ENCODE data around the gene ELP6.
"Not testable (repeated sequence)": the region's sequence is repeated elsewhere in the genome, so short reads cannot be mapped to it uniquely, and the experiment has no call there.

ELP6 gene

GRCh38 chr3:47464588-47464987, 48.9 kb downstream of the ELP6 start:
- Histone ChIP-seq H3K9me3 (ENCODE audit: insufficient read depth, low read length) (no peaks in the 10 kb centered on the region), H3K4me1 (ENCODE audit: low read length) (peaks cover 14% of the 10 kb centered on the region), H3K27me3 (ENCODE audit: low read depth, low read length) (no peaks in the 10 kb centered on the region), H3K79me2 (ENCODE audit: low read length) (peaks cover 89% of the 10 kb centered on the region), H2AFZ (ENCODE audit: low read depth, low read length) (no peak overlapping the region), H3K27ac (ENCODE audit: low read length) (no peak overlapping the region), H3K9ac (ENCODE audit: low read length) (no peak overlapping the region), H4K20me1 (ENCODE audit: insufficient read depth, low read length) (peaks cover 19% of the 10 kb centered on the region), H3K36me3 (replicated peaks; ENCODE audit: low read depth, low read length) (peaks cover 10% of the 10 kb centered on the region), H3K4me2 (ENCODE audit: low read length) (no peak overlapping the region), H3K4me3 (ENCODE audit: low read length) (no peak overlapping the region)
- TF ChIP-seq EZH2phosphoT487 (IDR thresholded peaks at IDR 0.05; ENCODE audit: low read depth) = no peak
- TF ChIP-seq, protein P1, sequence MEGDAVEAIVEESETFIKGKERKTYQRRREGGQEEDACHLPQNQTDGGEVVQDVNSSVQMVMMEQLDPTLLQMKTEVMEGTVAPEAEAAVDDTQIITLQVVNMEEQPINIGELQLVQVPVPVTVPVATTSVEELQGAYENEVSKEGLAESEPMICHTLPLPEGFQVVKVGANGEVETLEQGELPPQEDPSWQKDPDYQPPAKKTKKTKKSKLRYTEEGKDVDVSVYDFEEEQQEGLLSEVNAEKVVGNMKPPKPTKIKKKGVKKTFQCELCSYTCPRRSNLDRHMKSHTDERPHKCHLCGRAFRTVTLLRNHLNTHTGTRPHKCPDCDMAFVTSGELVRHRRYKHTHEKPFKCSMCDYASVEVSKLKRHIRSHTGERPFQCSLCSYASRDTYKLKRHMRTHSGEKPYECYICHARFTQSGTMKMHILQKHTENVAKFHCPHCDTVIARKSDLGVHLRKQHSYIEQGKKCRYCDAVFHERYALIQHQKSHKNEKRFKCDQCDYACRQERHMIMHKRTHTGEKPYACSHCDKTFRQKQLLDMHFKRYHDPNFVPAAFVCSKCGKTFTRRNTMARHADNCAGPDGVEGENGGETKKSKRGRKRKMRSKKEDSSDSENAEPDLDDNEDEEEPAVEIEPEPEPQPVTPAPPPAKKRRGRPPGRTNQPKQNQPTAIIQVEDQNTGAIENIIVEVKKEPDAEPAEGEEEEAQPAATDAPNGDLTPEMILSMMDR (IDR thresholded peaks at IDR 0.05; ENCODE audit: low read depth, low read length) = no peak

GRCh38 chr3:47459534-47460085, 53.9 kb downstream of the ELP6 start:
- H3K4me1 ChIP-seq (ENCODE audit: low read length); H3K27ac ChIP-seq (ENCODE audit: low read length); H3K36me3 ChIP-seq (replicated peaks; ENCODE audit: low read depth, low read length); H2AFZ ChIP-seq (ENCODE audit: low read depth, low read length); H3K4me3 ChIP-seq (ENCODE audit: low read length); H3K9me3 ChIP-seq (ENCODE audit: insufficient read depth, low read length); H3K27me3 ChIP-seq (ENCODE audit: low read depth, low read length); H3K9ac ChIP-seq (ENCODE audit: low read length); H3K4me2 ChIP-seq (ENCODE audit: low read length): not testable (repeated sequence)
- peaks cover 89% of the 10 kb centered on the region for H3K79me2 ChIP-seq (ENCODE audit: low read length)
- peaks cover 33% of the 10 kb centered on the region for H4K20me1 ChIP-seq (ENCODE audit: insufficient read depth, low read length)

GRCh38 chr3:47456984-47457383, 56.5 kb downstream of the ELP6 start:
- Histone ChIP-seq H2AFZ (ENCODE audit: low read depth, low read length) (no peak overlapping the region), H3K4me1 (ENCODE audit: low read length) (no peaks in the 10 kb centered on the region), H3K27ac (ENCODE audit: low read length) (no peak overlapping the region), H3K9me3 (ENCODE audit: insufficient read depth, low read length) (no peaks in the 10 kb centered on the region), H4K20me1 (ENCODE audit: insufficient read depth, low read length) (peaks cover 41% of the 10 kb centered on the region), H3K36me3 (replicated peaks; ENCODE audit: low read depth, low read length) (peaks cover 11% of the 10 kb centered on the region), H3K9ac (ENCODE audit: low read length) (no peak overlapping the region), H3K27me3 (ENCODE audit: low read depth, low read length) (no peaks in the 10 kb centered on the region), H3K4me2 (ENCODE audit: low read length) (no peak overlapping the region), H3K4me3 (ENCODE audit: low read length) (no peak overlapping the region), H3K79me2 (ENCODE audit: low read length) (peaks cover 90% of the 10 kb centered on the region)
- TF ChIP-seq, protein P1 (IDR thresholded peaks at IDR 0.05; ENCODE audit: low read depth, low read length) = no peak
- TF ChIP-seq EZH2phosphoT487 (IDR thresholded peaks at IDR 0.05; ENCODE audit: low read depth) = no peak

DNA sequence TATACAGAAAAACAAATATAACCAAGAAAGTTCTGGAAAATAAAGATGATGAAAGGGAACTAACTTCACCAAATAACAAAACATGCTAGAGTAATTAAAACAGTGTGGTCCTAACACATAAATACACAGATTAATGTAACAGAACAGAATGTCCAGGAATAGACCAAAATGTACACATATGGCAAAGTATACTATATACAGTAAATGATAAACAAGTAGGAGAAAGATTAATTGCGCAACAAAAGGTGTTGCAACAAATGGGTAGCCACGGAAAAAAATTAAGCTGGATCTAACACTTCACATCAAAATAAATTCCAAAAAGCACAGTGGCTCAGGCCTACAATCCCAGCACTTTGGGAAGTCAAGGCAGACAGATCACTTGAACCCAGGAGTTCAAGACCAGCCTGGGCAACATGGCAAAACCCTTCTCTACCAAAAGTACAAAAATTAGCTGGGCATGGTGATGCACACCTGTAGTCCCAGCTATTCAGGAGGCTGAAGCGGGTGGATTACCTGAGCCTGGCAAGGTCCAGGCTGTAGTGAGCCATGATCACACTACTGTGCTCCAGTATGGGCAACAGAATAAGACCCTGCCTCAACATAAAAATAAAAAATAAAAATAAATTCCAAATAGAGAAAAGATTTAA, 57.6 kb downstream of the ELP6 start:
- Histone ChIP-seq H4K20me1 (ENCODE audit: insufficient read depth, low read length) (peaks cover 34% of the 10 kb centered on the region), H3K4me2 (ENCODE audit: low read length) (no peak overlapping the region), H3K36me3 (replicated peaks; ENCODE audit: low read depth, low read length) (peaks cover 7% of the 10 kb centered on the region), H3K9ac (ENCODE audit: low read length) (no peak overlapping the region), H3K4me3 (ENCODE audit: low read length) (no peak overlapping the region), H3K27ac (ENCODE audit: low read length) (no peak overlapping the region), H3K9me3 (ENCODE audit: insufficient read depth, low read length) (no peaks in the 10 kb centered on the region), H2AFZ (ENCODE audit: low read depth, low read length) (no peak overlapping the region), H3K4me1 (ENCODE audit: low read length) (no peaks in the 10 kb centered on the region), H3K79me2 (ENCODE audit: low read length) (peaks cover 81% of the 10 kb centered on the region), H3K27me3 (ENCODE audit: low read depth, low read length) (no peaks in the 10 kb centered on the region)
- no peak for TF ChIP-seq EZH2phosphoT487 (IDR thresholded peaks at IDR 0.05; ENCODE audit: low read depth)
- TF ChIP-seq, protein P1 (IDR thresholded peaks at IDR 0.05; ENCODE audit: low read depth, low read length) = no peak
